Kidney (tissue), 14 donors: Measurements from ENCODE around the gene NGB. TPM values are rescaled to one million over a fixed set of nuclear protein-coding genes. Genes with fewer than 3 reads are reported as not detected.

Source experiments
- DNase-seq, 5 donors: peaks; one replicate each; pipeline ENCODE4 v3.0.0-alpha.2; 2013 to 2020
- FAIRE-seq: peaks from 2 replicates; lab custom pipeline; 2012; peaks lifted over from hg19 to GRCh38; lab: Jason Lieb, UNC
- H3K27ac ChIP-seq, 2 donors: one replicate each; pipeline ENCODE4 v1.7.0; 2013; ENCODE audit warnings: low read depth in 2 of 2, low read length in 2 of 2, inconsistent platforms in 1 of 2
- H3K27me3 ChIP-seq: one replicate; pipeline ENCODE4 v1.7.1; 2013; ENCODE audit warnings: low read length, inconsistent platforms; ENCODE audit not compliant: control insufficient read depth, insufficient read depth
- H3K36me3 ChIP-seq, 3 donors: one replicate each; pipeline versions ENCODE4 v1.7.0 to v1.7.1; 2013; ENCODE audit warnings: low read length in 3 of 3, control low read depth in 1 of 3, inconsistent platforms in 1 of 3; ENCODE audit not compliant: insufficient read depth in 3 of 3, control insufficient read depth in 2 of 3
- H3K4me1 ChIP-seq, 3 donors: one replicate each; pipeline versions ENCODE4 v1.7.0 to v1.7.1; 2013; ENCODE audit warnings: low read length in 3 of 3, inconsistent platforms in 1 of 3, low read depth in 1 of 3; ENCODE audit not compliant: control insufficient read depth in 2 of 3, insufficient read depth in 2 of 3
- H3K4me3 ChIP-seq, 3 donors: one replicate each; pipeline versions ENCODE4 v1.7.0 to v1.8.1; 2013; ENCODE audit warnings: low read length in 3 of 3, control low read depth in 1 of 3, inconsistent platforms in 1 of 3
- H3K9ac ChIP-seq, 3 donors: one replicate each; pipeline versions ENCODE4 v1.7.0 to v1.7.1; 2013; ENCODE audit warnings: low read length in 3 of 3, control low read depth in 1 of 3, inconsistent platforms in 1 of 3
- H3K9me3 ChIP-seq, 3 donors: one replicate each; pipeline versions ENCODE4 v1.7.0 to v1.7.1; 2013; ENCODE audit warnings: low read length in 3 of 3, control low read depth in 1 of 3, inconsistent platforms in 1 of 3; ENCODE audit not compliant: control insufficient read depth in 2 of 3, insufficient read depth in 1 of 3
- CTCF ChIP-seq: IDR thresholded peaks from 3 replicates; pipeline ENCODE4 v1.5.1; 2012; ENCODE audit warnings: mild to moderate bottlenecking, moderate library complexity, borderline replicate concordance; ENCODE audit not compliant: insufficient read depth; ENCODE audit errors: extremely low read depth
- intact Hi-C: fragments of 100-400 bp; cut with DNase I; formaldehyde crosslinking; loops from one replicate; pipeline ENCODE4 v1.11.1; 2022
- polyA plus RNA-seq: library from polyadenylated mRNA; stranded (reverse); fragments of 350-450 nt; fragmentation: Illumina TruSeq; extraction: RNeasy Lipid Tissue Mini Kit (QIAGEN cat#74804); gene quantifications from one replicate; pipeline ENCODE4 v1.2.3, GENCODE V29; 2014; ENCODE audit warnings: low read depth, low replicate concordance; ENCODE audit not compliant: insufficient read depth
- total RNA-seq: library from RNA; stranded (reverse); fragmentation: NEBNext Ultra II Directional; extraction: Animal tissue kit (Norgen Biotek cat#: 25700); gene quantifications from one replicate; pipeline ENCODE4 v1.2.1, GENCODE V29; 2021
- donor health status: control.
- donor health status: control.
- donor health status: control.
- donor health status: control.
- donor health status: control.
- donor health status: DM: yes; HTN: yes; CAD: no.
- donor health status: Normal renal cell carcinoma (clear cell type).

NGB gene
- total and polyA plus RNA-seq, 2 donors from 2014 or later, result not detected

GRCh38 chr14:77258566-77258965 lies 12.4 kb downstream of the NGB start:
- no peaks in the 10 kb centered on the region for H3K4me1 ChIP-seq
- no peak for TF ChIP-seq CTCF
- H3K27me3 ChIP-seq, result no peaks in the 10 kb centered on the region
- intact Hi-C loops, result no loop called here
- no peak overlapping the region for H3K9ac ChIP-seq
- no peaks in the 10 kb centered on the region for H3K36me3 ChIP-seq
- FAIRE-seq (no peak), DNase-seq (no peak)
- H3K9me3 ChIP-seq, result no peaks in the 10 kb centered on the region
- H3K4me3 ChIP-seq, result no peak overlapping the region
- H3K27ac ChIP-seq, result no peak overlapping the region

GRCh38 chr14:77257700-77258099 lies 13.3 kb downstream of the NGB start:
- H3K4me1 ChIP-seq, result no peaks in the 10 kb centered on the region
- no peaks in the 10 kb centered on the region for H3K9me3 ChIP-seq
- no peak for FAIRE-seq
- no peak overlapping the region for H3K9ac ChIP-seq
- intact Hi-C loops, result no loop called here
- no peak for TF ChIP-seq CTCF
- H3K27me3 ChIP-seq, result no peaks in the 10 kb centered on the region
- H3K27ac ChIP-seq, result no peak overlapping the region
- H3K36me3 ChIP-seq, result no peaks in the 10 kb centered on the region
- H3K4me3 ChIP-seq, result no peak overlapping the region
- peak in 1 of 5 donors; percentile 51 for DNase-seq

GRCh38 chr14:77256694-77257093 lies 14.3 kb downstream of the NGB start:
- Histone ChIP-seq H3K9ac (no peak overlapping the region), H3K27me3 (no peaks in the 10 kb centered on the region), H3K4me1 (no peaks in the 10 kb centered on the region), H3K27ac (no peak overlapping the region), H3K9me3 (no peaks in the 10 kb centered on the region), H3K4me3 (no peak overlapping the region), H3K36me3 (no peaks in the 10 kb centered on the region)
- TF ChIP-seq CTCF, result no peak
- no peak for DNase-seq
- intact Hi-C loops, result no loop called here
- FAIRE-seq, result no peak
